Left lung (tissue), 10 donors: Measurements from ENCODE around the gene CKB. TPM values are rescaled to one million over a fixed set of nuclear protein-coding genes. Genes with fewer than 3 reads are reported as not detected.

ENCODE experiments used
- ATAC-seq: fragments of 200-7000 bp; cut with Tn5 transposase; one replicate; pipeline ENCODE4 v1.9.1; 2020; ENCODE audit warnings: moderate library complexity
- DNase-seq, 4 donors: peaks; one replicate each; pipeline ENCODE4 v3.0.0-alpha.2; 2013 to 2020
- H3K27ac ChIP-seq, 2 donors: fragments of 200-600 bp; sonication (generic) in 1 of 2; one replicate each; pipeline versions ENCODE4 v1.5.0 to v1.8.0; 2020 to 2021
- H3K27me3 ChIP-seq, 2 donors: fragments of 200-600 bp; sonication (generic) in 1 of 2; one replicate each; pipeline versions ENCODE4 v1.5.0 to v1.8.0; 2020 to 2021
- H3K36me3 ChIP-seq, 2 donors: fragments of 200-600 bp; sonication (generic) in 1 of 2; one replicate each; pipeline versions ENCODE4 v1.5.0 to v1.8.0; 2020 to 2021
- H3K4me1 ChIP-seq, 2 donors: fragments of 200-600 bp; one replicate each; pipeline ENCODE4 v1.8.0; 2021
- H3K4me3 ChIP-seq, 2 donors: fragments of 200-600 bp; sonication (generic) in 1 of 2; one replicate each; pipeline versions ENCODE4 v1.5.0 to v1.8.0; 2020 to 2021; ENCODE audit warnings: mild to moderate bottlenecking in 1 of 2
- H3K9me3 ChIP-seq, 2 donors: fragments of 200-600 bp; sonication (generic) in 1 of 2; one replicate each; pipeline versions ENCODE4 v1.5.0 to v1.8.0; 2020 to 2021
- intact Hi-C, 2 donors: fragments of 100-400 bp; cut with DNase I; formaldehyde crosslinking; loops; one replicate each; pipeline versions ENCODE4 v1.11.2 to v1.14.2; 2022
- polyA plus RNA-seq, 6 donors: library from polyadenylated mRNA; unstranded; fragments of 120-200 nt; gene quantifications; one replicate each; pipeline ENCODE4 v1.2.1, GENCODE V29; 2013; ENCODE audit not compliant: insufficient read length in 6 of 6
- total RNA-seq, 2 donors: library from RNA; stranded (reverse); fragmentation: NEBNext Ultra II Directional; extraction: Animal tissue kit (Norgen Biotek cat#: 25700); gene quantifications; one replicate each; pipeline ENCODE4 v1.2.1, GENCODE V29; 2021
- TF ChIP-seq, protein P1 (sequence below), 2 donors: fragments of 200-600 bp; sonication (generic) in 1 of 2; IDR thresholded peaks; one replicate each; pipeline versions ENCODE4 v1.5.0 to v1.8.0; 2021; ENCODE audit warnings: antibody characterized with exemption in 2 of 2
- donor health status: DM: no; HTN: yes; CAD: no.
- donor health status: DM: no; HTN: no; CAD: no.

The CKB gene
- total and polyA plus RNA-seq, 8 donors: 129 to 312 (median 210) TPM

DNA sequence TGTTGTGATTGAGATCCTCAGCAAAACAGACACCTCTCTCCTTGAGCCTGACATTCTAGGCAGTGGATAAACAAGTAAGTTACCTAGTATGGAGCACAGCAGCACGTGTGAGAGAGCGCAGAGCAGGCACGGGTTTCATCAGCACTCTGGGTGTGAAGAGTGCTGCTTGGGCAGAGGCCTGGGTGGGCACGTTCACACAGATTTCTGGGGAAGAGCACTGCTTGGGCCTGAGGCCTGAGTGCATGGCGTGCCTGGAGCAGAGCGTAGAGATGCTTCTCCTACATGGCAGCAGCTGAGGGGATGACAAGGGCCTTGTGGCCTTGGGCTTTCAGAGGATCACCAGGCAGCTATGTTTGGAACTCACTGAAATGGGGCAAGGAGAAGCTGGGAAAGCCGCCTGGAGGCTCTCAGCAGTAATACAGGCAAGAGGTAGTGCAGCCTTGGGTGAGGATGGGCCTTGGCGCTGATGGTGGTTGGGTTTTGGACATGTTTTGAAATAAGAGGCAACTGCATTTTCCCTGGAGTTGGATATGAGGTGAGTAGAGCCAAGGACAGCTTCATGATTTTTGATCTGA lies 17.6 kb downstream of the CKB start:
- intact Hi-C loops: no loop called here
- H3K9me3 ChIP-seq: no peaks in the 10 kb centered on the region
- H3K36me3 ChIP-seq: peaks cover 0 to 93% of the 10 kb centered on the region in 2 donors

DNA sequence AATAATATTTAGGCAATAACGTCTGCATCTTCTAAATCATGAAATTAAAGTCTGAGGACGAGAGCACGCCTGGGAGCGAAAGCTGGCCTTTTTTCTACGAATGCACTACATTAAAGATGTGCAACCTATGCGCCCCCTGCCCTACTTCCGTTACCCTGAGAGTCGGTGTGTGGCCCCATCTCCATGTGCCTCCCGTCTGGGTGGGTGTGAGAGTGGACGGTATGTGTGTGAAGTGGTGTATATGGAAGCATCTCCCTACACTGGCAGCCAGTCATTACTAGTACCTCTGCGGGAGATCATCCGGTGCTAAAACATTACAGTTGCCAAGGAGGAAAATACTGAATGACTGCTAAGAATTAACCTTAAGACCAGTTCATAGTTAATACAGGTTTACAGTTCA lies 19.3 kb downstream of the CKB start:
- peaks cover 0 to 3% of the 10 kb centered on the region in 2 donors for H3K4me1 ChIP-seq
- no peak overlapping the region for H3K4me3 ChIP-seq
- H3K36me3 ChIP-seq: peaks cover 0 to 92% of the 10 kb centered on the region in 2 donors
- H3K27me3 ChIP-seq: no peaks in the 10 kb centered on the region
- no peak for ATAC-seq
- TF ChIP-seq, protein P1, sequence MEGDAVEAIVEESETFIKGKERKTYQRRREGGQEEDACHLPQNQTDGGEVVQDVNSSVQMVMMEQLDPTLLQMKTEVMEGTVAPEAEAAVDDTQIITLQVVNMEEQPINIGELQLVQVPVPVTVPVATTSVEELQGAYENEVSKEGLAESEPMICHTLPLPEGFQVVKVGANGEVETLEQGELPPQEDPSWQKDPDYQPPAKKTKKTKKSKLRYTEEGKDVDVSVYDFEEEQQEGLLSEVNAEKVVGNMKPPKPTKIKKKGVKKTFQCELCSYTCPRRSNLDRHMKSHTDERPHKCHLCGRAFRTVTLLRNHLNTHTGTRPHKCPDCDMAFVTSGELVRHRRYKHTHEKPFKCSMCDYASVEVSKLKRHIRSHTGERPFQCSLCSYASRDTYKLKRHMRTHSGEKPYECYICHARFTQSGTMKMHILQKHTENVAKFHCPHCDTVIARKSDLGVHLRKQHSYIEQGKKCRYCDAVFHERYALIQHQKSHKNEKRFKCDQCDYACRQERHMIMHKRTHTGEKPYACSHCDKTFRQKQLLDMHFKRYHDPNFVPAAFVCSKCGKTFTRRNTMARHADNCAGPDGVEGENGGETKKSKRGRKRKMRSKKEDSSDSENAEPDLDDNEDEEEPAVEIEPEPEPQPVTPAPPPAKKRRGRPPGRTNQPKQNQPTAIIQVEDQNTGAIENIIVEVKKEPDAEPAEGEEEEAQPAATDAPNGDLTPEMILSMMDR (IDR thresholded peaks at IDR 0.05): no peak
- DNase-seq: no peak
- intact Hi-C loops: no loop called here
- H3K27ac ChIP-seq: no peak overlapping the region
- H3K9me3 ChIP-seq: no peaks in the 10 kb centered on the region

More for the DNA sequence above, 17.6 kb downstream of the CKB start:
- DNase-seq (no peak), ATAC-seq (no peak)
- no peak overlapping the region for H3K27ac ChIP-seq
- no peaks in the 10 kb centered on the region for H3K27me3 ChIP-seq
- no peak overlapping the region for H3K4me3 ChIP-seq
- TF ChIP-seq, protein P1 (IDR thresholded peaks at IDR 0.05): no peak
- peaks cover 0 to 3% of the 10 kb centered on the region in 2 donors for H3K4me1 ChIP-seq

DNA sequence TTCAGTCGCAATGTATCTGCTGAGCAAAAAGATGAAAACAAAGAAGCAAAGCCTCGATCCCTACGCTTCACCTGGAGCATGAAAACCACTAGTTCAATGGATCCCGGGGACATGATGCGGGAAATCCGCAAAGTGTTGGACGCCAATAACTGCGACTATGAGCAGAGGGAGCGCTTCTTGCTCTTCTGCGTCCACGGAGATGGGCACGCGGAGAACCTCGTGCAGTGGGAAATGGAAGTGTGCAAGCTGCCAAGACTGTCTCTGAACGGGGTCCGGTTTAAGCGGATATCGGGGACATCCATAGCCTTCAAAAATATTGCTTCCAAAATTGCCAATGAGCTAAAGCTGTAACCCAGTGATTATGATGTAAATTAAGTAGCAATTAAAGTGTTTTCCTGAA lies 19.8 kb downstream of the CKB start:
- Histone ChIP-seq H3K36me3 (peaks cover 0 to 92% of the 10 kb centered on the region in 2 donors), H3K4me3 (no peak overlapping the region), H3K4me1 (peaks cover 0 to 3% of the 10 kb centered on the region in 2 donors), H3K27me3 (no peaks in the 10 kb centered on the region), H3K27ac (no peak overlapping the region), H3K9me3 (no peaks in the 10 kb centered on the region)
- intact Hi-C loops: no loop called here
- DNase-seq: no peak
- ATAC-seq: no peak
- TF ChIP-seq, protein P1 (IDR thresholded peaks at IDR 0.05): no peak

DNA sequence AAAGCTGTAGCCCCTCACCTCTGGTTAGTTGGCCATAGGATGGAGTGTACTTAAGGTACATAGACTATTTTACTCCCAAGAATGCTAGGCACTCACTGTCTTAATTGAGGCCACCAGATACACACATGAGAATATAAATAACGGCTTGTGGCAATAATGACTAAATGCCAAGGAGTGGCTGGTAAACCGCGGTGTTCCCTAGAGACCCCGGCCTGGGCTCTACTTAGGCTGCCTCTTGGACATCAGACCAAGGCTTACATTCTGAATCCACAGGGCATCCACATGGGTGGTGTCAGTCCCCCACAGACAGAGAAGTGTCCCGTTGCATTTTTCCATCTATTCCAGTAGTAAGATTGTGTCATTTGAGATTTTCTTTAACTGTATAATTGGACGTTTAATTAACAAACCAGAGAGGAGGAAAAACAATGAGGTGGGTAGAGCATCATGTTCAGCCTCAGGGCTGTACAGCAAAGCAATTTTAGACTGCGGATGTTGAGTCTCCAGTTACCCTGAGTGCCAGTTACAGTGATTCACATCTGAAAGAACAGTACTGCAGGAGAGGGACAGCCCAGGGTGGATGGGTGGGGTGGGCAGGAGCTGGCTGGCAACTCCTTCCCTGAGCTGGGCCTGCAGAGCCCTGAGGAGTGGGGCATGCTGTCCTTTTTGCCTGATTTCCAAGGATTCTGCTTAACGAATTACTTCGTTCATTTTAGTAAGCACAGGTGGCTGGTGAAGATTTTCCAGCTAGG lies 20.5 kb downstream of the CKB start:
- Histone ChIP-seq H3K36me3 (peaks cover 0 to 92% of the 10 kb centered on the region in 2 donors), H3K9me3 (no peaks in the 10 kb centered on the region), H3K27me3 (no peaks in the 10 kb centered on the region), H3K27ac (no peak overlapping the region), H3K4me3 (no peak overlapping the region), H3K4me1 (peaks cover 0 to 3% of the 10 kb centered on the region in 2 donors)
- TF ChIP-seq, protein P1 (IDR thresholded peaks at IDR 0.05): no peak
- DNase-seq: no peak
- ATAC-seq: no peak
- intact Hi-C loops: no loop called here

DNA sequence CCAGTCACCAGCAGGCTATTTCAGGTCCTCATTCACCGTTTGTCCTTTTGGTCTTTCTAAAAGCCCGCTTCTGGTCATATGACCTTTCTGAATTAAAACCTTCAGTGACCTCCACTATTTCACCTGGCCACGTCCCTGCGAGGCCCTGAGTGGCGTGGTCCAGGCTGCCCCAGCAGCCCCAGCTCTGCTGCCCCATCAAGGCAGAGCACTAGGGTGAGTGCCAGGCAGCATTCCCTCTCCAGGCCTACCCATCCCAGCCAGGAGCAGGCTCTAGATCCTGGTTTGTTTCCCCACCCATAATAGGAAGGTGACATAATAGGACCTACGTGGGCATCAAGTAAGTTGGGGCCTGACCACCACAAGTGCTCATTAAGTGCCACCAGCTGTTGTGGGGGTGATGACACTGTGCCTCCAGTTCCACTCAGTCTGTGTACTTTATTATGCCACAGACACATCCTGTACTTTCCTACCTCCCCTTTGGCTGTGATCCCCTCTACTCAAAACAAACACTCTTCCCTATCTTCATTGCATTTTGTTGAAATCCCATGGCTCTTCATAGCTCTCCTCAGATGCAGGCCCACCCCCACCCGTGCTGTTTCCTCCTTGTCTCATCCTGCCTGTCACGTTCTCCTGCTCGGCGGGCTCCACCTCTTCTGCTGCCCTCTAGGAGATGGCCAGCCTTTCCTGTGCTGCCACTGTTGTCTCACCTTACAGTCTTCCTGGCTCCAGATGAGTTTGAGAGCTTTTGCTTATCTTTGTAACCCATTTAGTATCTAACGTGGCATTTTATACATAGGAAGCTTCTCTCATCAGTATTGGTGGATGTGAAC lies 21.4 kb downstream of the CKB start:
- intact Hi-C loops: no loop called here
- Histone ChIP-seq H3K4me1 (peaks cover 0 to 3% of the 10 kb centered on the region in 2 donors), H3K27me3 (no peaks in the 10 kb centered on the region), H3K27ac (no peak overlapping the region), H3K4me3 (no peak overlapping the region), H3K9me3 (no peaks in the 10 kb centered on the region), H3K36me3 (peaks cover 0 to 92% of the 10 kb centered on the region in 2 donors)
- TF ChIP-seq, protein P1 (IDR thresholded peaks at IDR 0.05): no peak
- ATAC-seq (no peak), DNase-seq (no peak)
